Activated CD8-positive, alpha-beta memory T cell treated with anti-CD3 and anti-CD28 coated beads for 36 hours (primary cell): ENCODE data around the gene FAM193A. TPM values are rescaled to one million over a fixed set of nuclear protein-coding genes. Genes with fewer than 3 reads are reported as not detected.
"Not testable (repeated sequence)": the region's sequence is repeated elsewhere in the genome, so short reads cannot be mapped to it uniquely, and the experiment has no call there.

ENCODE experiments used
- CTCF ChIA-PET: fragments of 350-600 bp; sonication (Branson Sonifier 250); formaldehyde crosslinking; loops from one replicate; lab custom pipeline; 2021; ENCODE audit warnings: antibody characterized with exemption; lab: Charles Lee
- POLR2A ChIA-PET: fragments of 350-600 bp; sonication (Branson Sonifier 250); formaldehyde crosslinking; loops from one replicate; lab custom pipeline; 2021; ENCODE audit warnings: antibody characterized with exemption; lab: Charles Lee
- total RNA-seq, 2 experiments: library from RNA; stranded (reverse); gene quantifications; one replicate each; pipeline ENCODE4 v1.2.3, GENCODE V29; 2021

The FAM193A gene
- total RNA-seq, 2 experiments from 2014 or later = 21.1 to 21.4 TPM

DNA sequence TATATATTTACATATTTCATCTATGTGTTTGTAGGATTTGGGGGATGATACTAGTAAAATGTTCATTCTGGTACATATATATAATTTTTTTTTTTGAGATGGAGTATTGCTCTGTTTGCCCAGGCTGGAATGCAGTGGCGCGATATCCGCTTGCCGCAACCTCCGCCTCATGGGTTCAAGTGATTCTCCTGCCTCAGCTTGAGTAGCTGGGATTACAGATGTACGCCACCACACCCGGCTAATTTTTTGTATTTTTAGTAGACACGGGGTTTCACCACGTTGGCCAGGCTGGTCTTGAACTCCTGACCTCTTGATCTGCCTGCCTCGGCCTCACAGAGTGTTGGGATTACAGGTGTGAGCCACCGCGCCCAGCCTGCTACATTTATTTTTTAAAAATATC lies 55.6 kb downstream of the FAM193A start:
- POLR2A ChIA-PET, CTCF ChIA-PET: not testable (repeated sequence)

DNA sequence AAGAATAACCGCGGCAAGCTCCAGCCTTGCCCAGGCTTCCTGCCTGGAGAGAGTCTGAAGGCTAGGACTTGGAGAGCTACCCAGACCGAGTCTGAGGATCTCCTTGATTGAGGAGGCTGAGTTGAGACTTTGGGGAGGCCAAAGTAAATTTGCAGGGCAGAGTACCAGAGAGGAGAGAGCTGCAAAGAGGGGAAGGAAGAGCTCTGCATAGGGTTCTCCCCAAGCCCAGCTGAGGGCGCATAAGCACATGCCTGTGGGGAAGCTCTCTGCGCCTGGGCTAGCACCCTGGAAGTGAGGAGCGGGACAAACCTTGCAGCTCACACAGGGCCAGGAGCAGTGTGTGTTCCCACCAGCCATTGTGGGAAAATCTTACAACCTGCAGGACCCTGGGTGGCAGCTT lies 56.1 kb downstream of the FAM193A start:
- ChIA-PET CTCF (interaction anchor here (0.6 kb wide), 1 partner anchor 152 kb away, joined by 3 read pairs; no protein-coding TSS in a partner anchor), POLR2A (interaction anchor here (0.6 kb wide), 1 partner anchor 13 kb away, joined by 3 read pairs; no protein-coding TSS in a partner anchor)

DNA sequence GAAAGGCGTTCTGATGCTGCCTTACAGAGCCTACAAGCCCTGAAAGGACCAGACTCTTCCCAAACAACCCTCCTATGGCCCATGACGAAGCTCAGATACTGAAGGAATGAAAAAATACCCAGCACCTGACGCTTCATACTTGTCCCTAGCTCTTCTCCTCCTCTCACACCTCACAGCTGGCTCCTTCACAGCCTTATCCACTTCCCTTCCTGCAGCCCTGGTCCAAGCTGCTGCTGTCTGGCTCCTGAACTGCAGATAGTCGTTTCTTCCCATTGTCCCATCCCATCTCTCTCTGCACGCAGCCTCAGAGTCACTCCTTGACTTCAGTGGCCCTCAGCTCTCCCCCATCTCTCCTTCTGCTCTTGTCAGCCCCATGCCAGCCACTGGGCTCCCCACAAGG lies 56.6 kb downstream of the FAM193A start:
- CTCF ChIA-PET = interaction anchor here (0.6 kb wide), 1 partner anchor 152 kb away, joined by 3 read pairs; no protein-coding TSS in a partner anchor
- POLR2A ChIA-PET = interaction anchor here (0.6 kb wide), 1 partner anchor 13 kb away, joined by 3 read pairs; no protein-coding TSS in a partner anchor

DNA sequence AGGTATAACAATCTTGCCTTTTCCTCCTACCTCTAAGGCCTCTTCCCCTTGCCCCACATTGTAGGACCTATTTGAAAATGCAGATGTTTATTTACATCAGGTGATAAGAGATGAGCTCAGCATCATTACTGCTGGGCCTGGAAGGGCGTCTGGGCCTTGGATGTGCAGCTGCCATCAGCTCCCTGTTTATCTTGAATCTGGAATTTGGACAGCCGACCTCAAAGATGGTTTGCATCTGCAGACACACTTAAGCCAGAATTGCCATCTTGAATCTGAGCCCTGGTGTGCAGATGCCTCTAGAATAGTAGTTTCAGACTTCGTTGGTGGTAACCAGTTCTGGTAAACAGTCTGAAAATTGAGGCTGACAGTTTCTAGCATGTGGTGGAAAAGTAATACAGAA lies 59.0 kb downstream of the FAM193A start:
- POLR2A ChIA-PET = no interaction called here
- CTCF ChIA-PET = no interaction called here

DNA sequence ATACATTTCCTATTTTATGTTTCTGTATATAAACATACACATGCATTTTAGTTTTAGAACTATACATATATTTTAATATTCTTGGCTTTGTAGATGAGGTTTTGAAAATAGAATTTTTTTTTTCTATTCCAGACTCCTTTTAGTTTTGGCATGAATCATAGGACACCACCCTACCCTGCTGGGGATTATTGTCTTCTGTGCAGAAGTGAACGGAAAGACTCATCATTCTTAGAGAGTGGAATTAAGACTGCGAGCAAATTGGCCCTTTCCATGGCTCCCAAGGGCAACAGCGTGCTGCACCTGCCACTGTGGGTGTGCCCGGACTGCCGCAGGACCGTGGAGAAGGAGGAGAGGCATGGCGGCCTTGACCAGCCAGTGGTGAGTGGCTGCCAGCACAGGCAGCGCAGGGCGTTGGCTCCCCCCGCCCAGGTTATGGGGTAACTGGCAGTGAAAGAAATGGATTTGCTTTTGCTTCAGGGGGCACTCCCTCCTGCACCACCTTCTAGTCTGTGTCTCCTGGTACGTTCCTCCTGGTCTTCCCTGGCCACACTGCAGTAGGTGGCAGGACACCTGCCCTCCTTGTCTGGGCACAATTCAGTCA lies 59.6 kb downstream of the FAM193A start:
- ChIA-PET CTCF (interaction anchor here (0.5 kb wide), 1 partner anchor 1923 kb away, joined by 4 read pairs; no protein-coding TSS in a partner anchor), POLR2A (no interaction called here)

DNA sequence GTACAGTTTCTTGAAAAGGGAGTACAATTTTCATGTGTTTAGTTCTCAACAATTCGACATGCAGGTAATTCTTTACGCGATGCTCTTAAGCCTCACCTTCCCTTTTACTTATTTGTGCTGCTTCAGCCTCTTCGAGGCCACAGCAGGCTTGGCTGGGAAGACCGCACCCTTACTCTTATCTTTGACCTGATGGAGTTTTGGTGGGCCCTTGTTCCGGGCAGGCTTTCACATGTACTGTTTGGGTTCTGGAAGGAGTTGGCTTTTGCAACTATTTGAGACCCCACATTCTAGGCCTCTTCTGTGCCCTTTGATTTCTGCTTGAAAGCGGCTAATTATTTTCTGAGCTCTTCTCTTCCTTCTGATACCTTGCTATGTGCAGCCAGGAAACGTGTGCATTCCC lies 60.2 kb downstream of the FAM193A start:
- ChIA-PET POLR2A (no interaction called here), CTCF (interaction anchor here (0.5 kb wide), 1 partner anchor 1924 kb away, joined by 4 read pairs; no protein-coding TSS in a partner anchor)

DNA sequence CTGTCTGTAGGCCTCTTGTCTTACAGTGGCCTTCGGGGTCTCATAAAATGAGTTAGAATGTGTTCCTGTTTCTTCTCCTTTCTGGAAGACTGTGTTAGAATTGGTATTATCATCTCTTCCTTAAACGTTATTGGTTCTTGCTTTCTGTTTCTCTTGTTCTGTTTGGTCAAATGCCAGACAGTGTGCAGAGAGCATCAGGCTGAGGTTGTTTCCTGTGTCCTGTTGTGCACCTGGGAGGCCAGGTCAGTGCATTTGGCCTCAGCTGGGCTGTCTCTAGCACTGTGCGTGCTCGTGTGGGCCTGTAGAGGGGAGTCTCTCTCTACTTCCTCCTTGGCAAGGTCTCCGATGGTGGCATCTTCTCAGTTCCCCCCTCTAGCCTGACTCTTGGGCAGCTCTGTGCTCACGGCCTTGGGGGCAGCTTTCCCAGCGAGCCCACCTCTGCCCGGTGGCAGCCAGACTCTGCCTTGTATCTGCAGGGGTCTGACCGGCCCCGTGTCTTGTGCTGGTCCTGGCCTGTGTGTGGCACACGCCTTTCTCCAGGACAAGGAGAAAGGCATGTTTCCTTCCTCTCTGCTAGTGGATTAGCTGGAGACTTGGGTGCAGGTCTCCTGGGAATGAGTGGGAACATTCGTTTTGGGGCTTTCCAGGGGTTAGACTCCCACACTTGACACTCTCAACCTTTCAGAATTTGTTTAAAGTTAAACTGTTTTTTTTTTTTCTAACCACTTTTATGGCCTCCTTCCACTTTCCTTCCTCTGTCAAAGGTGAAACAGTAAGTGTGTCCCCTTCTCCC lies 62.3 kb downstream of the FAM193A start:
- POLR2A ChIA-PET = interaction anchor here (0.7 kb wide), 1 partner anchor 1312 kb away, joined by 4 read pairs; no protein-coding TSS in a partner anchor
- CTCF ChIA-PET = interaction anchor here (1.5 kb wide), 1 partner anchor 11 kb away, joined by 4 read pairs; no protein-coding TSS in a partner anchor

DNA sequence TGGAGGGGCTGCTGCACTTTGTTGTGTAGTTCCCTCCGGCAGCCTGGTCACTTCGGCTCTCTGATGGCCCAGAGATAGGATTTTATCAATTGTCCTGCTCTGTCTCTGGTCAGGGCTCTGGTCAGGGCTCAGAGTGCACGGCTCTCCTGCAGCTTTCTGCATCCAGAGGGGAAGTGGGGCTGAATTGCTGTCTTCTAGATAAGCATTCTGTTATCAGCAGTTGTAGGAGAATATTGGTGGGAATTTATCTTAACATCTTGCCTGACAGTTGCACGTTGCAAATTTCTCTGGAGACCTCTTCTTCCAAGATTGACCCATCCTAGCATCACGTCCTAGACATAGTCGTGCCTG lies 62.8 kb downstream of the FAM193A start:
- CTCF ChIA-PET = interaction anchor here (1.5 kb wide), 1 partner anchor 12 kb away, joined by 4 read pairs; no protein-coding TSS in a partner anchor

DNA sequence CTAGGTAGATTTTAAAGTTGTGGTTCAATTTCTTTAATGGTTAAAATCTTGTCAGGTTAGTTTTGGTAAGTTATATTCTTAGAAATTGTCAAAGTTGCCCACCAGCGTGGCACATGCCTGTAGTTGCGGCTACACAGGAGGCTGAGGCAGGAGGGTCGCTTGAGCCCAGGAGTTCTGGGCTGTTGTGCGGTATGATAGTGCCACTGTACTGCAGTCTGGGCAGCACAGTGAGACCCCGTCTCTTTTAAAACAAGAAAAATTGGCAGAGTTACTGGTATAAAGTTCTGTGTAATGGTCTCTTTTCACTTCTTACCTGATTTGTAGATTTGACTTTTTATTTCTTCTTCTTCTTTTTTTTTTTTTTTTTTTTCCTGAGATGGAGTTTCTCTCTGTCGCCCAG lies 64.4 kb downstream of the FAM193A start:
- POLR2A ChIA-PET = interaction anchor here (0.6 kb wide), 1 partner anchor 105 kb away, joined by 3 read pairs; no protein-coding TSS in a partner anchor

More for the DNA sequence above, 62.8 kb downstream of the FAM193A start:
- POLR2A ChIA-PET = interaction anchor here (0.7 kb wide), 1 partner anchor 1312 kb away, joined by 4 read pairs; no protein-coding TSS in a partner anchor

DNA sequence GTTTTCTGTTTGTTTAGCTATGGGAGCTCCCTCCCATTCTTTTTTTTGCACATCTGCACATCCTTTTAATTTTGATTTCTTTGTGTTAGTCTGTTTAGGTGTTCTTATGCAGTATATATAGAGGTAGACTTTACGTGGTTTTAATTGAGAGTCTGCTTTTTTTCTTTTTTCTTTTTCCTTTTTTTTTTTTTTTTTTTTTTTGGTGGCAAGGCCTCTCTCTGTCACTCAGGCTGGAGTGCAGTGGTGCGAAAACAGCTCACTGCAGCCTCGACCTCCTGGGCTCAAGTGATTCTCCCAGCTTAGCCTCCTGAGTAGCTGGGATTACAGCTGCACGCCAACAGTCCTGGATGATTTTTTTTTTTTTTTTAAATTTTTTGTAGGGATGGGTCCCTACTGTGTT lies 68.2 kb downstream of the FAM193A start:
- CTCF ChIA-PET = interaction anchor here (0.6 to 0.7 kb wide), 2 partner anchors 33 to 705 kb away, joined by 3 read pairs; no protein-coding TSS in a partner anchor
- POLR2A ChIA-PET = no interaction called here

More for the DNA sequence above, 64.4 kb downstream of the FAM193A start:
- CTCF ChIA-PET = no interaction called here

DNA sequence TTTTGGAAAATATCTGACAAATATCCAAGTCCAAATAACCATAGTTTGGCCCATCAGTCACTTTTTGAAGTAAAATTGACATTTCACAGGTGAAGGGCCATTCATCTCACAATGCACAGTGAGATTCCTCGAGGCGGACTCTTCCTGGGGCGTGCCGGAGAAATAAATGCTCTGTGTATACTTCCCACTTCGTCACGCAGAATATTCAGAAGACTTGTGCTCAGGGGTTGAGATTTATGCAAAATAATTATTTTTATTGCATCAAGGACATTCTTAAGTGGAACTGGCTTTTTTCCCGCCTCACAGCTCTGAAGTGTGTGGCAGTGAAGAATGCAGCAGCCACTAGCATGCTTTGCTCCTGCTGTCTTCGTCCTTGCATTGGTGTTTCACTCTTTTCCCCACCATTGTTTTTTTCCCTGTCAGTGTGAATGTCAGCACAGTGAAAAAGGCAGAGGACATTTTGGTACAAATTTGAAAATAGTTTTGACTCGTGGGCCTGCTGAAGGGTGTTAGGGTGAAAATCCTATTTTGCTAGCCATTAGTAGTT lies 70.6 kb downstream of the FAM193A start:
- POLR2A ChIA-PET = no interaction called here
- CTCF ChIA-PET = no interaction called here

DNA sequence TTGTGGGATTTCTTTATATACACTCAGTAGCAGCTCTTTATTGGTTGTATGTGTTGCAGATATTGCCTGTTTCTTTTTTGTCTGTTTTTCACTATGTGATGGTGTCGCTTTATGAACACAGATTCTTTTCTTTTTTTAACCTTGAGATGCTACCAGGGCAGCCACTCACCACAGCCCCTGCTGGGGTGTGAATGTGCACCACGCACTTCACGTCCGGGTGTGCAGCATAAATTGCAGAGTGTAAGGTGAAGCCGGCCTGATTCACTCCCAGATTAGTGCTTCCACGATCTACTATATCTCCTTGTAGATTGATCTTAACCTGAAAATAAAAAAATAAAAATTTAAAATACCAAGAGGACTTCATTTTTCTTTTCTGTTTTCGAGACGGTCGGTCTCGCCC lies 71.4 kb downstream of the FAM193A start:
- CTCF ChIA-PET = no interaction called here
- POLR2A ChIA-PET = no interaction called here

DNA sequence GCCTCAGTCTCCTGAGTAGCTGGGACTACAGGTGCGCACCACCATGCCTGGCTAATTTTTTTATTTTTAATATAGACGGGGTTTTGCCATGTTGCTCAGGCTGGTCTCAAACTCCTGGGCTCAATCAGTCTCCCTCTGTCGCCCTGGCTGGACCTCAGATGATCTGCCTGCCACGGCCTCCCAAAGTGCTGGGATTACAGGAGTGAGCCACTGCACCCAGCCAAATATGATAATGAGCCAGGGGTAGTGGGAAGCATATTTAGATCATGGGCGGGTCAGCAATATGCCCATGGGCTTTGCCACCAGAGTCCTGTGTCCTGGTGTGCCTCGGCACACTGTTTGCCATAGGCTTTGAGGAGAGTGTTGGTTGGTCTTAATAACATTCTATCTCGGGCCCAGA lies 71.8 kb downstream of the FAM193A start:
- ChIA-PET CTCF (no interaction called here), POLR2A (no interaction called here)

DNA sequence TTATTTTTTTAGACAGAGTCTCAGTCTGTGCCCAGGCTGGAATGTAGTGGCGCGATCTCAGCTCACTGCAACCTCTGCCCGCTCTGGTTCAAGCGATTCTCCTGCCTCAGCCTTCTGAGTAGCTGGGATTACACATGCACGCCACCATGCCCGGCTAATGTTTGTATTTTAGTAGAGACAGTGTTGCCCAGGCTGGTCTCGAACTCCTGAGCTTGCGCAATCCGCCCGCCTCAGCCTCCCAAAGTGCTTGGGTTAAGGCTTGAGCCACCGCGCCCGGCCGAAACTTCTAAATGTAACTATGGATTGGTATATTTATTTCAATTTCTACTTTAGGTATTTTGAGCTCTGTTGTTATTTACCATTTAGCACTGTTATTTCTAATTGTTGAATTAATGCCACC lies 79.4 kb downstream of the FAM193A start:
- CTCF ChIA-PET = no interaction called here

DNA sequence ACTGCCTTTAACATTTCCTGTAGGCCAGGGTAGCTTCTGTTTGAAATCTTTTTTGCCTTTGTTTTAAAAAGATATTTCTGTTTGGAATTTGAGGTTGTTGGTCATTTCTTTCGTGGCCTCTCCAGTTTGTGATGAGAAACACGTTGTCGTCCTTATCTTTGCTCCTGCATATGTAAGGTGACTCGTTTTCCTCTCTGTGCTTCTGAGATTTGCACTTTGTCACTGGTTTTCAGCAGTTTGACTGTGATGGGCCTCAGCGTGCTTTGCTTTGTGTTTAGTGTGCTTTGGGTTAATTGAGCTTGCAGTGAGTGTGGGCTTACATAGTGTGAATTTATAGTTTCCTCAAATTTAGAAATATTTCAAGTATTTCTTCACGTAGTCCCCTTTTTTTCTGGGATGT lies 81.5 kb downstream of the FAM193A start:
- POLR2A ChIA-PET = no interaction called here
- CTCF ChIA-PET = no interaction called here

More for the DNA sequence above, 79.4 kb downstream of the FAM193A start:
- POLR2A ChIA-PET = no interaction called here

DNA sequence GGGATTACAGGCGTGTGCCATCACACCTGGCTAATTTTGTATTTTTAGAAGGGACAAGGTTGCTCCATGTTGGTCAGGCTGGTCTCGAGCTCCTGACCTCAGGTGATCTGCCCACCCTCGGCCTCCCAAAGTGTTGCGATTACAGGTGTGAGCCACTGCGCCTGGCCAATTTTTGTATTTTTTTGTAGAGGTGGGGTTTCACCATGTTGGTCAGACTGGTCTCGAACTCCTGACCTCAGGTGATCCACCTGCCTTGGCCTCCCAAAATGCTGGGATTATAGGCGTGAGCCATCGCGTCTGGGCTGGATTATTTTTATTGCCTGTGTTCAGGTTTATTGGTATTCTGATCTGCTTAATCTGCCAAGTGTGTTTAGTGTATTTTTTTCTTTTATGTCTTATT lies 82.3 kb downstream of the FAM193A start:
- CTCF ChIA-PET, POLR2A ChIA-PET: not testable (repeated sequence)

DNA sequence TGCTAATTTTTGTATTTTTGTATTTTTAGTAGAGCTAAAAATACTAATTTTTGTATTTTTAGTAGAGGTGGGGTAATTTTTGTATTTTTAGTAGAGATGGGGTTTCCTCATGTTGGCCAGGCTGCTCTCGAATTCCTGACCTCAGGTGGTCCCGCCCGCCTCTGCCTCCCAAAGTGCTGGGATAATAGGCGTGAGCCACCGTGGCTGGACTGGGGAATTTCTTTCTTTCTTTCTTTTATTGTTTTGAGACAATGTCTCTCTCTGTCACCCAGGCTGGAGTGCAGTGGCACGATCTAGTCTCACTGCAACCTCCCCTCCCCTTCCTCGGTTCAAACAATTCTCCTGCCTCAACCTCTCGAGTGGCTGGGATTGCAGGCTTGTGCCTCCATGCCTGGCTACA lies 83.0 kb downstream of the FAM193A start:
- ChIA-PET CTCF (no interaction called here), POLR2A (no interaction called here)

DNA sequence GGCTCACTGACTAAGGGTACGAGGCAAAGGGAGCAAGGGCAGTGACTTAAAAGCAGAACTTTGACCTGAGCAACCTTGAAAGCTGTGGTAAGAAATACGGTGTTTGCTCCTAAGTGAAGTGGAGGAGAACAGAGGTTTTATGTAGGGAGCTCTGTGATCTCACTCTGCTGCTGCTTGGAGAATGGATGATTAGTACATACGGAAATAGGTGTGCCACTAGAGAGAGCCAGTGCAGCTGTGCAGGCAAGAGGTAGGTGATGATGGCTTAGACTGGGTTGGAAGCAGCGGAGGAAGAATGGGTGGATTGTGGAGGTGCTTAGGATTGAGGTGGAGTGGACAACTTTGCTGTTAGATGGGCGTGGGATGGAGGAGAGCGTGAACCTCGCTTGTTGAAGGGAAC lies 85.0 kb downstream of the FAM193A start:
- CTCF ChIA-PET = interaction anchor here (0.7 kb wide), 2 partner anchors 68 to 580 kb away, joined by 3 to 7 read pairs; a partner anchor contains a TSS

DNA sequence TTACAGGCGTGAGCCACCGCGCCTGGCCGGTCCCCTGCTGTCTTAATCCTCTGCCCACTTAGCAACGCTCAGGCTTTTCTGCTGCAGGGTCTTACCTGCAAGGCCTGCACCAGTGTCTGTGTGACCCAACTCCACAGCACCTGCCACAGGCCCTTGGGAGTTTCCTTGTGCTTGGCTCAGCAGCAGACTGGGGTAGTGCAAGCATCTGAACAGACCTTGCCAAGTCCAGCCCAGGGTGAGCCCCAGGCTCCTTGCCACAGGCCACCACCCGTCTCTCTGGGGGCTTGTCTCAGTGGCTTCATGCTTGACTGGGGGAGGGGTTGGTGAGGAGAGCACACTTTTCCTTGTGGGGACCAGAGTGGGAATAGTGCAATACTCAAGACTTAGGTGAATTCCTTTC lies 87.0 kb downstream of the FAM193A start:
- ChIA-PET POLR2A (no interaction called here), CTCF (no interaction called here)

More for the DNA sequence above, 85.0 kb downstream of the FAM193A start:
- POLR2A ChIA-PET = interaction anchor here (1.2 kb wide), 1 partner anchor 70 kb away, joined by 4 read pairs; no protein-coding TSS in a partner anchor
